ENCODE data around the gene DLG2. TPM values are rescaled to one million over a fixed set of nuclear protein-coding genes. Genes with fewer than 3 reads are reported as not detected.

The DLG2 gene
- total and polyA plus RNA-seq, 4 donors, result 0.30 to 5.5 (median 0.68) TPM

DNA sequence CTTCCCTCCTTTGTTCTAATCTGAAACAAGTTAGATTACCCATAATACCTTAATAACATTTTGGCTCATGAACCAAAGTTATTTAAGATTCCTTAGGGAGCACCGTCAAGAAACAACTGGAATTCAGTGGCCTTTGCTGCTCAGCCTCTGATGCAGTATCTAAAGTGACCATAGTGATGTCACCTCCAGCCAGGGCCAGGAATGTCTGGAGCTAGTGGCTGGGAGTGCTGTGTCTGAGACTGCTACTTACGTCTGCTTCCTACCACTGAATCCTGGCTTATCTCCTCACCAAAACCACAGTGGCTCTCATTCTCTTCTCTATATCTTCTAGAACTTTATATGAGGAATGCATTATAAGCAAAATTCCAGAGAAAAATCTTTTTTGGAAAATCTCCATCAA, 658.0 kb downstream of the DLG2 start:
- Histone ChIP-seq H3K9me3 (ENCODE audit: control insufficient read depth in 4 of 4, low read length in 3 of 4) (no peaks in the 10 kb centered on the region), H3K9ac (ENCODE audit: low read depth in 1 of 2, low read length in 2 of 2) (no peak overlapping the region), H3K4me1 (ENCODE audit: control insufficient read depth in 4 of 4, insufficient read depth in 4 of 4, low read length in 3 of 4) (no peaks in the 10 kb centered on the region), H3K36me3 (ENCODE audit: control insufficient read depth in 4 of 4, insufficient read depth in 3 of 4, low read depth in 1 of 4, low read length in 3 of 4) (no peaks in the 10 kb centered on the region), H3K4me3 (ENCODE audit: low read depth in 1 of 3, low read length in 3 of 3) (no peak overlapping the region), H3K27ac (ENCODE audit: low read depth in 1 of 2, low read length in 2 of 2) (no peak overlapping the region), H3K27me3 (ENCODE audit: control insufficient read depth in 4 of 4, insufficient read depth in 4 of 4, low read length in 3 of 4) (no peaks in the 10 kb centered on the region)
- no peak for DNase-seq (ENCODE audit: low spot score)
- no peak for TF ChIP-seq GABPA (IDR thresholded peaks at IDR 0.05 in 1 of 2, conservative IDR thresholded peaks at IDR 0.05 in 1 of 2)
- TF ChIP-seq, protein P1, sequence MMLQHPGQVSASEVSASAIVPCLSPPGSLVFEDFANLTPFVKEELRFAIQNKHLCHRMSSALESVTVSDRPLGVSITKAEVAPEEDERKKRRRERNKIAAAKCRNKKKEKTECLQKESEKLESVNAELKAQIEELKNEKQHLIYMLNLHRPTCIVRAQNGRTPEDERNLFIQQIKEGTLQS (IDR thresholded peaks at IDR 0.05), result no peak
- TF ChIP-seq RXRA (IDR thresholded peaks at IDR 0.05), result no peak
- TF ChIP-seq, protein P2, sequence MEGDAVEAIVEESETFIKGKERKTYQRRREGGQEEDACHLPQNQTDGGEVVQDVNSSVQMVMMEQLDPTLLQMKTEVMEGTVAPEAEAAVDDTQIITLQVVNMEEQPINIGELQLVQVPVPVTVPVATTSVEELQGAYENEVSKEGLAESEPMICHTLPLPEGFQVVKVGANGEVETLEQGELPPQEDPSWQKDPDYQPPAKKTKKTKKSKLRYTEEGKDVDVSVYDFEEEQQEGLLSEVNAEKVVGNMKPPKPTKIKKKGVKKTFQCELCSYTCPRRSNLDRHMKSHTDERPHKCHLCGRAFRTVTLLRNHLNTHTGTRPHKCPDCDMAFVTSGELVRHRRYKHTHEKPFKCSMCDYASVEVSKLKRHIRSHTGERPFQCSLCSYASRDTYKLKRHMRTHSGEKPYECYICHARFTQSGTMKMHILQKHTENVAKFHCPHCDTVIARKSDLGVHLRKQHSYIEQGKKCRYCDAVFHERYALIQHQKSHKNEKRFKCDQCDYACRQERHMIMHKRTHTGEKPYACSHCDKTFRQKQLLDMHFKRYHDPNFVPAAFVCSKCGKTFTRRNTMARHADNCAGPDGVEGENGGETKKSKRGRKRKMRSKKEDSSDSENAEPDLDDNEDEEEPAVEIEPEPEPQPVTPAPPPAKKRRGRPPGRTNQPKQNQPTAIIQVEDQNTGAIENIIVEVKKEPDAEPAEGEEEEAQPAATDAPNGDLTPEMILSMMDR (IDR thresholded peaks at IDR 0.05; ENCODE audit: low read depth, low read length, missing input control), result no peak
- no peak for TF ChIP-seq RAD21 (IDR thresholded peaks at IDR 0.05)
- no peak for TF ChIP-seq FOXA2 (IDR thresholded peaks at IDR 0.05)
- no peak for TF ChIP-seq NR2F2 (IDR thresholded peaks at IDR 0.05)
- TF ChIP-seq, protein P3, sequence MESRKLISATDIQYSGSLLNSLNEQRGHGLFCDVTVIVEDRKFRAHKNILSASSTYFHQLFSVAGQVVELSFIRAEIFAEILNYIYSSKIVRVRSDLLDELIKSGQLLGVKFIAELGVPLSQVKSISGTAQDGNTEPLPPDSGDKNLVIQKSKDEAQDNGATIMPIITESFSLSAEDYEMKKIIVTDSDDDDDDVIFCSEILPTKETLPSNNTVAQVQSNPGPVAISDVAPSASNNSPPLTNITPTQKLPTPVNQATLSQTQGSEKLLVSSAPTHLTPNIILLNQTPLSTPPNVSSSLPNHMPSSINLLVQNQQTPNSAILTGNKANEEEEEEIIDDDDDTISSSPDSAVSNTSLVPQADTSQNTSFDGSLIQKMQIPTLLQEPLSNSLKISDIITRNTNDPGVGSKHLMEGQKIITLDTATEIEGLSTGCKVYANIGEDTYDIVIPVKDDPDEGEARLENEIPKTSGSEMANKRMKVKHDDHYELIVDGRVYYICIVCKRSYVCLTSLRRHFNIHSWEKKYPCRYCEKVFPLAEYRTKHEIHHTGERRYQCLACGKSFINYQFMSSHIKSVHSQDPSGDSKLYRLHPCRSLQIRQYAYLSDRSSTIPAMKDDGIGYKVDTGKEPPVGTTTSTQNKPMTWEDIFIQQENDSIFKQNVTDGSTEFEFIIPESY (IDR thresholded peaks at IDR 0.05), result no peak
- TF ChIP-seq HNF4G (IDR thresholded peaks at IDR 0.05), result no peak
- TF ChIP-seq YY1 (IDR thresholded peaks at IDR 0.05), result no peak
- no peak for TF ChIP-seq FOXA1 (IDR thresholded peaks at IDR 0.05)
- TF ChIP-seq, protein P4, sequence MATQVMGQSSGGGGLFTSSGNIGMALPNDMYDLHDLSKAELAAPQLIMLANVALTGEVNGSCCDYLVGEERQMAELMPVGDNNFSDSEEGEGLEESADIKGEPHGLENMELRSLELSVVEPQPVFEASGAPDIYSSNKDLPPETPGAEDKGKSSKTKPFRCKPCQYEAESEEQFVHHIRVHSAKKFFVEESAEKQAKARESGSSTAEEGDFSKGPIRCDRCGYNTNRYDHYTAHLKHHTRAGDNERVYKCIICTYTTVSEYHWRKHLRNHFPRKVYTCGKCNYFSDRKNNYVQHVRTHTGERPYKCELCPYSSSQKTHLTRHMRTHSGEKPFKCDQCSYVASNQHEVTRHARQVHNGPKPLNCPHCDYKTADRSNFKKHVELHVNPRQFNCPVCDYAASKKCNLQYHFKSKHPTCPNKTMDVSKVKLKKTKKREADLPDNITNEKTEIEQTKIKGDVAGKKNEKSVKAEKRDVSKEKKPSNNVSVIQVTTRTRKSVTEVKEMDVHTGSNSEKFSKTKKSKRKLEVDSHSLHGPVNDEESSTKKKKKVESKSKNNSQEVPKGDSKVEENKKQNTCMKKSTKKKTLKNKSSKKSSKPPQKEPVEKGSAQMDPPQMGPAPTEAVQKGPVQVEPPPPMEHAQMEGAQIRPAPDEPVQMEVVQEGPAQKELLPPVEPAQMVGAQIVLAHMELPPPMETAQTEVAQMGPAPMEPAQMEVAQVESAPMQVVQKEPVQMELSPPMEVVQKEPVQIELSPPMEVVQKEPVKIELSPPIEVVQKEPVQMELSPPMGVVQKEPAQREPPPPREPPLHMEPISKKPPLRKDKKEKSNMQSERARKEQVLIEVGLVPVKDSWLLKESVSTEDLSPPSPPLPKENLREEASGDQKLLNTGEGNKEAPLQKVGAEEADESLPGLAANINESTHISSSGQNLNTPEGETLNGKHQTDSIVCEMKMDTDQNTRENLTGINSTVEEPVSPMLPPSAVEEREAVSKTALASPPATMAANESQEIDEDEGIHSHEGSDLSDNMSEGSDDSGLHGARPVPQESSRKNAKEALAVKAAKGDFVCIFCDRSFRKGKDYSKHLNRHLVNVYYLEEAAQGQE (IDR thresholded peaks at IDR 0.05), result no peak
- no peak for TF ChIP-seq HNF4A (conservative IDR thresholded peaks at IDR 0.05)
- TF ChIP-seq, protein P5, sequence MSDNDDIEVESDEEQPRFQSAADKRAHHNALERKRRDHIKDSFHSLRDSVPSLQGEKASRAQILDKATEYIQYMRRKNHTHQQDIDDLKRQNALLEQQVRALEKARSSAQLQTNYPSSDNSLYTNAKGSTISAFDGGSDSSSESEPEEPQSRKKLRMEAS (IDR thresholded peaks at IDR 0.05), result no peak
- no peak for TF ChIP-seq JUND (IDR thresholded peaks at IDR 0.05)
- no peak for TF ChIP-seq TAF1 (conservative IDR thresholded peaks at IDR 0.05)
- 66% methylated on average over 2 of the region's 2 CpGs for WGBS

- Histone ChIP-seq H3K9ac (ENCODE audit: low read depth in 1 of 2, low read length in 2 of 2) (no peak overlapping the region), H3K4me3 (ENCODE audit: low read depth in 1 of 3, low read length in 3 of 3) (no peak overlapping the region), H3K9me3 (ENCODE audit: control insufficient read depth in 4 of 4, low read length in 3 of 4) (no peaks in the 10 kb centered on the region), H3K4me1 (ENCODE audit: control insufficient read depth in 4 of 4, insufficient read depth in 4 of 4, low read length in 3 of 4) (no peaks in the 10 kb centered on the region), H3K36me3 (ENCODE audit: control insufficient read depth in 4 of 4, insufficient read depth in 3 of 4, low read depth in 1 of 4, low read length in 3 of 4) (no peaks in the 10 kb centered on the region), H3K27ac (ENCODE audit: low read depth in 1 of 2, low read length in 2 of 2) (no peak overlapping the region), H3K27me3 (ENCODE audit: control insufficient read depth in 4 of 4, insufficient read depth in 4 of 4, low read length in 3 of 4) (no peaks in the 10 kb centered on the region)
- 53% methylated on average over 4 of the region's 4 CpGs for WGBS
- DNase-seq (ENCODE audit: low spot score), result no peak
- TF ChIP-seq, protein P5 (IDR thresholded peaks at IDR 0.05), result no peak
- TF ChIP-seq, protein P3 (IDR thresholded peaks at IDR 0.05), result no peak
- TF ChIP-seq, protein P2 (IDR thresholded peaks at IDR 0.05; ENCODE audit: low read depth, low read length, missing input control), result no peak
- TF ChIP-seq, protein P1 (IDR thresholded peaks at IDR 0.05), result no peak
Observed at GRCh38 chr11:84965484-84965883, 661.7 kb downstream of the DLG2 start.
